Fibroblast of villous mesenchyme (primary cell): ENCODE results near the gene TAF5L. TPM values are rescaled to one million over a fixed set of nuclear protein-coding genes. Genes with fewer than 3 reads are reported as not detected.

ENCODE experiments used
- DNase-seq: peaks from one replicate; pipeline ENCODE4 v3.0.0-alpha.2; 2010; ENCODE audit warnings: low read depth
- H3K4me3 ChIP-seq: 2 replicates; pipeline ENCODE4 v1.5.1; 2011; ENCODE audit warnings: low read depth, mild to moderate bottlenecking, low read length
- total RNA-seq: library from RNA; depleted of rRNA; stranded (reverse); fragments of >200 nt; gene quantifications from 2 replicates; pipeline ENCODE4 v1.2.3, GENCODE V29; 2012
- TF ChIP-seq, protein P1 (sequence below): IDR thresholded peaks from 2 replicates; pipeline ENCODE4 v1.5.1; 2012; ENCODE audit warnings: low read depth, mild to moderate bottlenecking, low read length; ENCODE audit not compliant: insufficient read depth

The TAF5L gene
- total RNA-seq, 1 donor, result 24.2 TPM

DNA sequence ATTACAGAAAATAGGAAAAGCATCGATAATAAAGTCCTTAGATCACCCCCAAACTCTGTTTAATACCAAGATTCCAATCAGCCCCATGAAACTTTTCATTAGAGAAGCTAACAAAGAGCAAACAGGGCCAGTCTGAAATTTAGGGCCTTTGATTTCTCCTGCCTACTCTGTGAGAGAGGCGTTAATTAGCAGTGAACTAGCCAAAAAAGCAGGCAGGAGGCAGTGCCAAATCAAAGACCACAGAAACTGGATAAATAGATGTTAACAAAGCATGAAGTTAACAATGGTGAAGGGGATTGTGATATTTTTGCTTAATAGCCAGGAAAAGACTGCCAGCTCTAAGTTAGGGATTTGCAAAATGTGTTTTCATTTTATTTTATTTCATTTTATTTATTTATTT is 11.2 kb downstream of the TAF5L start:
- TF ChIP-seq, protein P1, sequence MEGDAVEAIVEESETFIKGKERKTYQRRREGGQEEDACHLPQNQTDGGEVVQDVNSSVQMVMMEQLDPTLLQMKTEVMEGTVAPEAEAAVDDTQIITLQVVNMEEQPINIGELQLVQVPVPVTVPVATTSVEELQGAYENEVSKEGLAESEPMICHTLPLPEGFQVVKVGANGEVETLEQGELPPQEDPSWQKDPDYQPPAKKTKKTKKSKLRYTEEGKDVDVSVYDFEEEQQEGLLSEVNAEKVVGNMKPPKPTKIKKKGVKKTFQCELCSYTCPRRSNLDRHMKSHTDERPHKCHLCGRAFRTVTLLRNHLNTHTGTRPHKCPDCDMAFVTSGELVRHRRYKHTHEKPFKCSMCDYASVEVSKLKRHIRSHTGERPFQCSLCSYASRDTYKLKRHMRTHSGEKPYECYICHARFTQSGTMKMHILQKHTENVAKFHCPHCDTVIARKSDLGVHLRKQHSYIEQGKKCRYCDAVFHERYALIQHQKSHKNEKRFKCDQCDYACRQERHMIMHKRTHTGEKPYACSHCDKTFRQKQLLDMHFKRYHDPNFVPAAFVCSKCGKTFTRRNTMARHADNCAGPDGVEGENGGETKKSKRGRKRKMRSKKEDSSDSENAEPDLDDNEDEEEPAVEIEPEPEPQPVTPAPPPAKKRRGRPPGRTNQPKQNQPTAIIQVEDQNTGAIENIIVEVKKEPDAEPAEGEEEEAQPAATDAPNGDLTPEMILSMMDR, result no peak
- DNase-seq, result no peak
- no peak overlapping the region for H3K4me3 ChIP-seq

DNA sequence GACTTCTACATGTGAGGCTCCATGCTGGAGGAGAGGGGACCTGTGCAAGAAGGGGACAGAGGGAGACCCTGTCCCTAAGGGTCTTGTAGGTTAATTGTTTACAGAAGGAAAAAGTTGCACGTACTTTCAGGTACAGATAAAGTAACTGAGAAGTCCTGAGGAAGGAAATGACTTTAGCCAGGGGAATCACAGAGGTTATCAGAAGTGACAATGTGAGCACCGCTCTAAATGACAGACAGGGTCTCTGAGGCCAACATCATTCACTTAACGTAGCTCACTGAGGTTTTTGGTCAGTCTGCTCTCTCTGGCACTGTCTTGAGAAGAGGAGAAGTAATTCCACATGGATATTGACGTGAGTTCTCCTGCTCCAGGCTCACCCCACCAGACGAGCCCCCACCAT is 12.0 kb downstream of the TAF5L start:
- DNase-seq, result no peak
- TF ChIP-seq, protein P1, result no peak

DNA sequence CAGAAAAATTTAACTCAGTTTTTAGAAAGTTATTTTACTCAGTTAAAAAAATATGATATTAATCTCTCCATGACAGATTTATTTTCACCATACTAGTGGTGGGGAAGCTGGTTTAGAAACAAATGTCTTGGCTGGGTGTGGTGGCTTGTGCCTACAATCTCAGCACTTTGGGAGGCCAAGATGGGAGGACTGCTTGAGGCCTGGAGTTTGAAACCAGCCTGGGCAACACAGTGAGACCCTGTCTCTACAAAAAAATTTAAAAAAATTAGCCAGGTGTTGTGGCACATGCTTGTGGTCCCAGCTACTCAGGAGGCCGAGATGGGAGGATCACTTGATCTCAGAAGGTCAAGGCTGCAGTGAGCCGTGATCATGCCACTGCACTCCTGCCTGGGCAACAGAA is 17.3 kb downstream of the TAF5L start:
- TF ChIP-seq, protein P1, result no peak
- H3K4me3 ChIP-seq, result no peak overlapping the region
- DNase-seq, result no peak

More for the DNA sequence above, 12.0 kb downstream of the TAF5L start:
- no peak overlapping the region for H3K4me3 ChIP-seq

DNA sequence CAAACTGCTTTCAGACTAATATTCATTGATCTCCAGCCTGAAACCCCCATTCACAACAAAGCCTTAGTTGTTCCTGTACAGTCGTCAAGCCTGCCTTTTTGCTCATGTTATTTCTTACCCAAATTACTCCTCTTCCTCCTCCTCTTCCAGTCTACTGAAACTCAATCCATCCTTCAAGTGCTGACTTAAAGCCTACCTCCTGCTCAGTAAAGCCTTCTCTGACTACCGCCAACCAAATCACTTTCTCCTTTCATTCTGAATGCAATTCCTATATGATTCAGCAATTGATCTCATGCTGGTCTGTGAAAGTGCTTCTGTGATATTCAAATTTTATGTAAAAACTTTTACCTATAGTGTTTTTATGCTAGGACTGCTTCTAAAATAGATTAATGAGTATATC is 18.6 kb downstream of the TAF5L start:
- no peak for DNase-seq
- no peak overlapping the region for H3K4me3 ChIP-seq
- TF ChIP-seq, protein P1, result no peak

DNA sequence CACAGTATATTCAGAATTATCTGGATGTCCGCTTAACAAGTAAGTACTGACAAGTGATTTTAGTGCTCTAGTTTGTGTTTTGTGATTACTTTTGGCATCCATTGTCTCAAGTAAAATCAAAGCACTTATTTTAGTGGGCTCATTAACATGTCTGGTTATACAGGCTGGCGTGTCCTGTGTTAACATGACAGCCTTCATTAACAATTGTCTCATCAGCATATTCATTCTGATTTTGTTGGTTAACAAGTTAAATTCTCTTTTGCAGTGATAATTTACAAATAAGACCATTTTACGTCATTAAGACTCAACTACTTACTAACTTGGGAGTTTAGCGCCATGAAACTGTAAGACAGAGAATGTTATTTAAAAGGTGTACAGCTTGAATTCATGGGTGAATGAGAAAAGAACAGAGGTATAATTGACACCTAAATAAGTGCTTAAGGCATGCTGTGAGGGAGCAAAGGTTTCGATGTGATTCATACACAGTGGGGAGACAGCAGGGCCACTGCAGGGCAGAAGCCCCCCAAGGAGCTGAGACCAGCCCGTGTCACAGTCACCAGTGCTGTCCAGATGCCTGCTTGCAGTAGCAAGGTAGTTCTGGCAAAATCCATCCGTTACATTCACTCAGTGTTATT is 22.4 kb downstream of the TAF5L start:
- no peak for DNase-seq
- TF ChIP-seq, protein P1, result no peak
- no peak overlapping the region for H3K4me3 ChIP-seq

DNA sequence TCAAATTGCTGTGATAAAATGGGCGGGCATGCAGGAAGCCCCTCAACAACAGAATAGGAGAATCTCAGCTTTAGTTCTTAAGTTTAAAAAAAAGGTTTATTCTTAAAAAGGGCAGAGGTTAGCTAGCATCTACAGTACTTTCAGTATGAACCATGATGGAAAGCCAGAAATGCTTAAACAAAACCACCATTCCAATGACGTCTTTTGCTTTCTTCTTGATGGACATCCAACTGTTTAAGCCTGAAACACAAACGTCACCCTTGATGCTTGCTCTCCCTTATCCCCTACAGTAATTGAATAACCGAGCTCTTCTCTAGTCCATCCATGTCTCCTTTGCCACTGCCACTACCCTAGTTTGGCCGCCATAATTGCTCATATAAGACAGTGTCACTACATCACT is 25.7 kb downstream of the TAF5L start:
- DNase-seq, result no peak
- TF ChIP-seq, protein P1, result no peak
- H3K4me3 ChIP-seq, result no peak overlapping the region
